Omental fat pad (tissue), 4 donors: ENCODE measurements around the gene OR4C45. TPM values are rescaled to one million over a fixed set of nuclear protein-coding genes. Genes with fewer than 3 reads are reported as not detected.

ENCODE experiments used
- ATAC-seq: fragments of 150-250 bp; one replicate; pipeline ENCODE4 v1.9.1; 2016; ENCODE audit warnings: mild to moderate bottlenecking, moderate library complexity; ENCODE audit not compliant: low FRiP score
- DNase-seq: peaks from one replicate; pipeline ENCODE4 v3.0.0-alpha.2; 2019; ENCODE audit warnings: low spot score
- total RNA-seq, 4 donors: library from RNA; depleted of rRNA; stranded (reverse); fragments of >200 nt; gene quantifications; one replicate each; pipeline ENCODE4 v1.1.0, GENCODE V29; 2016
- TF ChIP-seq, protein P1 (sequence below), 3 donors: fragments of 450-650 bp; IDR thresholded peaks; one replicate each; pipeline ENCODE4 v1.5.1; 2016 to 2017; ENCODE audit warnings: antibody characterized with exemption in 3 of 3, mild to moderate bottlenecking in 3 of 3, moderate library complexity in 2 of 3

OR4C45 gene
- total RNA-seq, 4 donors from 2014 or later = not detected

DNA sequence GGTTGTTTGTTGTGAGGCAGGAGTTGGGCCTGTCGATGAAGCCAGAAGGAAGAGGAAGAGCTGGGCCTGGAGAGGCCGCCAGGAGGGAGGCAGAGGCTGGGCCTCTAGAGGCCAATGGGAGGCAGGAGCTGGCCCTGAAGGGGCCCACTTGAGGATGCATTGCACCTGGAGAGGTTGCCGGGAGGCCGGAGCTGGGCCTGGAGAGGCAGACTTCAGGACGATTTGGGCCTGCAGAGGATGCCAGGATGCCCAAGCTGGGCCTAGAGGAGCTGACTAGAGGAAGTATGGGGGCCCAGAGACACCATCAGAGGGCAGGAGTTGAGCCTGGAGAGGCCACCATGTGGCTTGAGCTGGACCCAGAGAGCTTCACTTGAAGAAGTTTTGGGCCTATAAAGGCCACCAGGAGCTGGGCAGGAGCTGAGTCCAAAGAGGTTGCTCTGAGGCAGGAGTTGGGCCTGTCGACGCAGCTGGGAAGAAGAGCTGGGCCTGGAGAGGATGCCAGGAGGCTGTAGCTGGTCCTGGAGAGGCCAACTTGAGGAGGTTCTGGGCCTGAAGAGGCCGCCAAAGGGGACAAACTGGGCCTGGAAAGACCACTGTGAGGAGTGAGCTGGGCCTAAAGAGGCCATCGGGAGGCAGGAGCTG lies 39.0 kb downstream of the OR4C45 start:
- TF ChIP-seq, protein P1, sequence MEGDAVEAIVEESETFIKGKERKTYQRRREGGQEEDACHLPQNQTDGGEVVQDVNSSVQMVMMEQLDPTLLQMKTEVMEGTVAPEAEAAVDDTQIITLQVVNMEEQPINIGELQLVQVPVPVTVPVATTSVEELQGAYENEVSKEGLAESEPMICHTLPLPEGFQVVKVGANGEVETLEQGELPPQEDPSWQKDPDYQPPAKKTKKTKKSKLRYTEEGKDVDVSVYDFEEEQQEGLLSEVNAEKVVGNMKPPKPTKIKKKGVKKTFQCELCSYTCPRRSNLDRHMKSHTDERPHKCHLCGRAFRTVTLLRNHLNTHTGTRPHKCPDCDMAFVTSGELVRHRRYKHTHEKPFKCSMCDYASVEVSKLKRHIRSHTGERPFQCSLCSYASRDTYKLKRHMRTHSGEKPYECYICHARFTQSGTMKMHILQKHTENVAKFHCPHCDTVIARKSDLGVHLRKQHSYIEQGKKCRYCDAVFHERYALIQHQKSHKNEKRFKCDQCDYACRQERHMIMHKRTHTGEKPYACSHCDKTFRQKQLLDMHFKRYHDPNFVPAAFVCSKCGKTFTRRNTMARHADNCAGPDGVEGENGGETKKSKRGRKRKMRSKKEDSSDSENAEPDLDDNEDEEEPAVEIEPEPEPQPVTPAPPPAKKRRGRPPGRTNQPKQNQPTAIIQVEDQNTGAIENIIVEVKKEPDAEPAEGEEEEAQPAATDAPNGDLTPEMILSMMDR (IDR thresholded peaks at IDR 0.05) = no peak
- DNase-seq = no peak
- ATAC-seq = no peak

DNA sequence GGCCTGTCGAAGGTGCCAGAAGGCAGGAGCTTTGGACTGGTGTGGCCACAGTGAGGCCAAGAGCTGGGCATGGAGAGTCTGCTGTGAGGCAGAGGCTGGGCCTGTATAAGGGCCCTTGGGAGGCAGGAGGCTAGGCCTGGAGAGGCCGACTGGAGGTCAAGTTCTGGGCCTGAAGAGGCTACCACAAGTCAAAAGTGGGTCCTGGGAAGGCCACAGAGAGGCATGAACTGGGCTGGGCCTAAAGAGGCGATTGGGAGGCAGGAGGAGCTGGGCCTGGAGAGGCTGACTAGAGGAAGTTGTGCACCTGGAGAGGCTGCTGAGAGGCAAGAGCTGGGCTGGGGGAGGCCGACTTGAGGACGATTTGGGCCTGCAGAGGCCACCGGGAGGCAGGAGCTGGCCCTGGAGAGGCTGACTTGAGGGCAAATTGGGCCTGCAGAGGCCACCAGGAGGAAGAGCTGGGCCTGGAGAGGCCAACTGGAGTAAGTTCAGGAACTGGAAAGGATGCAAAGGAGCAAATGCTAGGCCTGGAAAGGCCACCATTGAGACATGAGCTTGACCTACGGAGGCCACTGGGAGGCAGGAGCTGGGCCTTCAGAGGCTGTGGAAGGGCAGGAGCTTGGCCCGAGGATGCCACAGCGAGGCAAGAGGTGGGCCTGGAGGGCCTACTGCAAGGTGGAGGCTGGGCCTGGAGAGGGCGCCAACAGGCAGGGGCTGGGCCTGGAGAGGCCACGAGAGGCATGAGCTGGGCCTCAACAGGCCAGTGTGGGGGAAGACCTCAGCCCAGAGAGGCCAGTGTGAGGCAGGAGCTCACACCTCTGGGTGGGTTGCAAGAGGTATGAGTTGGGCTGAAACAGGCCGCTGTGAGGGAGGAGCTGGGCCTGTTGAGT lies 39.8 kb downstream of the OR4C45 start:
- TF ChIP-seq, protein P1 (IDR thresholded peaks at IDR 0.05) = no peak
- DNase-seq (no peak), ATAC-seq (no peak)

DNA sequence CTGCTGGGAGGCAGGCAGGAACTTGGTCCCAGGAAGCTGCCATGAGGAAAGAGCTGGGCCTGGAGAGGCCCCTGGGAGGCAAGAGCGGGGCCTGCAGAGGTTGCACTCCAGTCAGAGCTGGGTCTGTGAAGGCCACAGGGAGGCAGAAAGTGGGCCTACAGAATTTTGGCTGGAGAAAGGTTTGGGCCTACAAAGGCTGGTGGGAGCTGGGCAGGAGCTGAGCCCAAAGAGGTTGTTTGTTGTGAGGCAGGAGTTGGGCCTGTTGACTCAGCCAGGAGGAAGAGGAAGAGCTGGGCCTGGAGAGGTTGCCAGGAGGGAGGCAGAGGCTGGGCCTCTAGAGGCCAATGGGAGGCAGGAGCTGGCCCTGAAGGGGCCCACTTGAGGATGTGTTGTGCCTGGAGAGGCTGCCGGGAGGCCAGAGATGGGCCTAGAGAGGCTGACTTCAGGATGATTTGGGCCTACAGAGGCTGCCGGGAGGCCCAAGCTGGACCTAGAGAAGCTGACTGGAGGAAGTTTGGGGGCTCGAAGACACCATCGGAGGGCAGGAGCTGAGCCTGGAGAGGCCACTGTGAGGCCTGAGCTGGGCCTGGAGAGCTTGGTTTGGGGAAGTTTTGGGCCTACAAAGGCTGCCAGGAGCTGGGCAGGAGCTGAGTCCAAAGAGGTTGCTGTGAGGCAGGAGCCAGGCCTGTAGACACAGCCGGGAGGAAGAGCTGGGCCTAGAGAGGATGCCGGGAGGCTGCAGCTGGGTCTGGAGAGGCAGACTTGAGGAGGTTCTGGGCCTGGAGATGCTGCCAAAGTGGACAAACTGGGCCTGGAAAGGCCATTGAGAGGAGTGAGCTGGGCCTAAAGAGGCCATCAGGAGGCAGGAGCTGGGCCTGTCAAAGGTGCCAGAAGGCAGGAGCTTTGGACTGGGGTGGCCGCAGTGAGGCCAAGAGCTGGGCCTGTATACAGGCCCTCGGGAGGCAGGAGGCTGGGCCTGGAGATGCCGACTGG lies 40.7 kb downstream of the OR4C45 start:
- DNase-seq (no peak), ATAC-seq (no peak)
- TF ChIP-seq, protein P1 (IDR thresholded peaks at IDR 0.05) = no peak

DNA sequence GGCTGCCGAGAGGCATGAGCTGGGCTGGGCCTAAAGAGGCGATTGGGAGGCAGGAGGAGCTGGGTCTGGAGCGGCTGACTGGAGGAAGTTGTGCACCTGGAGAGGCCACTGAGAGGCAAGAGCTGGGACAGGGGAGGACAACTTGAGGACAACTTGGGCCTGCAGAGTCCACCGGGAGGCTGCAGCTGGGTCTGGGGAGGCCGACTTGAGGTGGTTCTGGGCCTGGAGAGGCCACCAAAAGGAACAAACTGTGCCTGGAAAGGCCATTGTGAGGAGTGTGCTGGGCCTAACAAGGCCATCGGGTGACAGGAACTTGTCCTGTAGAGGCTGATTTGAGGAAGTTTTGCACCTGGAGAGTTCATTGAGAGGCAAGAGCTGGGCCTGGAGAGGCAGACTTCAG lies 41.5 kb downstream of the OR4C45 start:
- no peak for DNase-seq
- TF ChIP-seq, protein P1 (IDR thresholded peaks at IDR 0.05) = no peak
- ATAC-seq = no peak

DNA sequence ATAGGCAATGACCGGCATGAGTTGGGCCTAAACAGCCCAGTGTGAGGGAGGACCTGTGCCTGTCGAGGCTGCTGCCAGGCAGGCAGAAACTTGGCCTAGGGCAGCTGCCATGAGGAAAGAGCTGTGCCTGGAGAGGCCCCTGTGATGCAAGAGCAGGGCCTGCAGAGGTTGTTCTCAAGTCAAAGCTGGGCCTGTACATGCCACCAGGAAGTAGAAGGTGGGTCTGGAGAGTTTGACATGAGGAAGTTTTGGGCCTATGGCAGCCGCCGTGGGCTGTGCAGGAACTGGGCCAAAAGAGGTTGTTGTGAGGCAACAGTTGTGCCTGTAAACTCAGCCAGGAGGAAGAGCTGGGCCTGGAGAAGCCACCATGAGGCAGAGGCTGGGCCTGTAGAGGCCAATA lies 43.2 kb downstream of the OR4C45 start:
- no peak for ATAC-seq
- TF ChIP-seq, protein P1 (IDR thresholded peaks at IDR 0.05) = no peak
- no peak for DNase-seq

DNA sequence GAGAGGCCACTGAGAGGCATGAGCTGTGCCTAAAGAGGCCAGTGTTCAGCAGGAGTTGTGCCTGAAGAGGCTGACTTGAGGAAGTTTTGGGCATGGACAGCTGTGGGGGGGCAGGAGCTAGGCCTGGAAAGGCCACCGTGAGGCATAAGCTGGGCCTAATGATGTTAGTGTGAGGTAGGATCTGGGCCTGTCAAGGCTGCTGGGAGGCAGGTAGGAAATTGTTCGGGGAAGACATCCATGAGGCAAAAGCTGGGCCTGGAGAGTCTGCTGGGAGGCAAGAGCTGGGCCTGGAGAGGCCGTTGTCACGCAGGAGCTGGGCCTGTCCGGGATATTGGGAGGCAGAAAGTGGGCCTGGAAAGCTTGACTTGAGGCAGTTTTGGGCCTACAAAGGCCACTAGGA lies 44.9 kb downstream of the OR4C45 start:
- DNase-seq (no peak), ATAC-seq (no peak)
- TF ChIP-seq, protein P1 (IDR thresholded peaks at IDR 0.05) = no peak
